ENCODE data around the gene INPP5F. TPM values are rescaled to one million over a fixed set of nuclear protein-coding genes. Genes with fewer than 3 reads are reported as not detected.

Gene INPP5F
- total and polyA plus RNA-seq, 2 of the 13 experiments (the other 11 are each of a cell fraction or from before 2014, with no cell fraction given): 12.5 to 15.7 TPM

GRCh38 chr10:119742947-119743648 is 17.2 kb downstream of the INPP5F start (continued):
- TF ChIP-seq ZNF281 (CRISPR knock-in tag; IDR thresholded peaks at IDR 0.05; ENCODE audit: borderline replicate concordance) (peak; percentile 46), BCL6 (CRISPR knock-in tag; IDR thresholded peaks at IDR 0.05) (peak; percentile 42; the same call in 1 of the 2 replicates), ZBTB20 (CRISPR knock-in tag; IDR thresholded peaks at IDR 0.05; ENCODE audit: borderline replicate concordance, low read depth) (0 out of 2 replicates have a peak, but pooled peaks have one; percentile 59), POLR2AphosphoS5 (IDR thresholded peaks at IDR 0.05; ENCODE audit: low read depth, low read length) (peak; percentile 73), HNF4A (CRISPR knock-in tag; IDR thresholded peaks at IDR 0.05) (peak; percentile 75), MED8 (CRISPR knock-in tag; IDR thresholded peaks at IDR 0.05; ENCODE audit: insufficient replicate concordance) (no peak), DMAP1 (CRISPR knock-in tag; IDR thresholded peaks at IDR 0.05) (peak; percentile 56; the same call in 1 of the 2 replicates), AHDC1 (CRISPR knock-in tag; IDR thresholded peaks at IDR 0.05; ENCODE audit: borderline replicate concordance) (no peak), SALL1 (CRISPR knock-in tag; IDR thresholded peaks at IDR 0.05) (peak; percentile 71; the same call in 1 of the 2 replicates), IRF9 (CRISPR knock-in tag; IDR thresholded peaks at IDR 0.05; ENCODE audit: borderline replicate concordance) (no peak), NONO (IDR thresholded peaks at IDR 0.05) (no peak), NONO (CRISPR knock-in tag; conservative IDR thresholded peaks at IDR 0.05) (peak; percentile 68), IKZF5 (CRISPR knock-in tag; IDR thresholded peaks at IDR 0.05) (no peak), TARDBP (CRISPR knock-in tag; IDR thresholded peaks at IDR 0.05) (peak; percentile 30; the same call in 1 of the 2 replicates), TEAD3 (CRISPR knock-in tag; optimal IDR thresholded peaks at IDR 0.05; ENCODE audit: borderline replicate concordance) (peak; percentile 94), KLF16 (CRISPR knock-in tag; IDR thresholded peaks at IDR 0.05) (0 out of 4 replicates have a peak, but pooled peaks of 1 of the 2 experiments have one; percentile 14), U2AF1 (optimal IDR thresholded peaks at IDR 0.05; ENCODE audit: low read depth, low read length) (no peak), RXRA (CRISPR knock-in tag; IDR thresholded peaks at IDR 0.05) (peak; percentile 20; the same call in 1 of the 2 replicates)
